ENCODE measurements around the gene PLCD3. TPM values are rescaled to one million over a fixed set of nuclear protein-coding genes. Genes with fewer than 3 reads are reported as not detected.

Gene PLCD3
- total RNA-seq, 1 donor from 2014 or later, result 34.1 TPM

DNA sequence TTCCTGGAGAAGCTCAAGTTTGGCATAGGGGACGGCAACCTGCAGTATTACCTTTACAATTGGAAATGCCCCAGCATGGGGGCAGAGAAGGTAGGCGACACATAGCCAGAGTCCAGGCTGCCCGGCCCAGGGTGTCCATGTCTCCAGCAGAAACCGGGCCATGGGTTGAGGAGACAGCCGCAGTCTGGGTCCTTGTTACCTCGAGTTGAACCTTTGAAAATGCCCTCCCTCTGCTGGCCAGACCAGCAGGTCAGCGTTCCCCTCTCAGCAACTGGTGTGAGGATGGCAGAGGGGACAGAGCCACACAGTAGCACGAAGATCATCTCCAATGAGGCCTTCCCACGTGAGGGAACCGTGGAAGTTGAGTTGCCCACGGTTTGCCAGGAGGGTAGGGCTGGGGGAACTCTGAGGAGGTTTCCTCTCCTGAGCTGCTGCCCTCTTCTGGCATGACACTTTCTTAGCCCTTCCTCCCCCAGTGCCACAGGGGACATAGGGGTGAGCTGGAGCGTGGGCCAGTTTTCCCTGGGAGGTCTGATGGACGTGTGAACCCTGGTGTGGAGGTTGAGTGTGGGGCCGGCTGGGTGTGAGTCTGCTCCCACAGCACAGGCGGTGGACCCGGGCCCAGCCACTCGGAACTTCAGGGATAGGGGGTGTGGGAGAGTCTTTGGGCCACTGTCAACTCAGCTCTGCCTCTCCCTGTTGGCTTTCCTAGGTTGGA, 27.2 kb downstream of the PLCD3 start:
- Histone ChIP-seq H3K27me3 (no peaks in the 10 kb centered on the region), H3K36me3 (peaks cover 4 to 62% of the 10 kb centered on the region in 2 donors), H3K27ac (no peak overlapping the region), H3K9me3 (no peaks in the 10 kb centered on the region), H3K4me1 (peaks cover 25% of the 10 kb centered on the region), H3K4me3 (no peak overlapping the region)
- no peak for DNase-seq (ENCODE audit: extremely low spot score in 2 of 2)
- intact Hi-C loops (cut with DNase I), result loop anchor here (10.0 kb wide), 1 partner anchor 190 kb away; the partner anchor contains the start of gene GFAP
- TF ChIP-seq POLR2A (IDR thresholded peaks at IDR 0.05), result no peak
- TF ChIP-seq CTCF (IDR thresholded peaks at IDR 0.05), result no peak
- TF ChIP-seq POLR2AphosphoS5 (IDR thresholded peaks at IDR 0.05; ENCODE audit: insufficient read depth in 1 of 2, low read depth in 1 of 2), result no peak

DNA sequence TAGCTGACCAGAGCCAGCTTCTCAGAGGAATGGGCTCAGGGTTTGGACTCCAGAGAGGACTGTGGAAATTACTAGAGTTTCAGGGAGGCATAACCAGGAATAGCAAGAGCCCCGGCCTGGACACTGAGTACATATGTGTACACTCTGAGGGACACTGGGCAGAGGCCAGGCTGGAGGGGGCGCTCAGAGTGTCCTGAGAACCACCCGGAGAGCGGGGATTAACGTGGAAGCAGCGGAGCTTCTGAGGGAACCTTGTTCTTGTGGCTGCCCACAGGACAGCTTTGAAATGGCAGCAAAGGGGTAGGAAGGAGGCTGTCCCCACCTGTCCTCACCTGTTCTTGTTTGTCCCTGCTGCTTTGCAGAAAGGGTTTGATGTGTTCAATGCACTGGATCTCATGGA, 27.8 kb downstream of the PLCD3 start:
- H3K4me1 ChIP-seq, result peaks cover 25% of the 10 kb centered on the region
- peaks cover 4 to 67% of the 10 kb centered on the region in 2 donors for H3K36me3 ChIP-seq
- H3K9me3 ChIP-seq, result no peaks in the 10 kb centered on the region
- H3K27ac ChIP-seq, result no peak overlapping the region
- no peak overlapping the region for H3K4me3 ChIP-seq
- DNase-seq (ENCODE audit: extremely low spot score in 2 of 2), result no peak
- no peaks in the 10 kb centered on the region for H3K27me3 ChIP-seq
- TF ChIP-seq POLR2A (IDR thresholded peaks at IDR 0.05) (no peak), CTCF (IDR thresholded peaks at IDR 0.05) (no peak), POLR2AphosphoS5 (IDR thresholded peaks at IDR 0.05; ENCODE audit: insufficient read depth in 1 of 2, low read depth in 1 of 2) (no peak)
- intact Hi-C loops (cut with DNase I), result loop anchor here (10.0 kb wide), 1 partner anchor 190 kb away; the partner anchor contains the start of gene GFAP

GRCh38 chr17:45104029-45104428, 28.3 kb downstream of the PLCD3 start:
- H3K27ac ChIP-seq, result no peak overlapping the region
- TF ChIP-seq POLR2A (IDR thresholded peaks at IDR 0.05) (no peak), CTCF (IDR thresholded peaks at IDR 0.05) (no peak), POLR2AphosphoS5 (IDR thresholded peaks at IDR 0.05; ENCODE audit: insufficient read depth in 1 of 2, low read depth in 1 of 2) (no peak)
- peaks cover 26% of the 10 kb centered on the region for H3K4me1 ChIP-seq
- no peaks in the 10 kb centered on the region for H3K9me3 ChIP-seq
- no peak overlapping the region for H3K4me3 ChIP-seq
- DNase-seq (ENCODE audit: extremely low spot score in 2 of 2), result no peak
- intact Hi-C loops (cut with DNase I), result loop anchor here (10.0 kb wide), 1 partner anchor 189 kb away; the partner anchor contains the start of gene GFAP
- H3K36me3 ChIP-seq, result peaks cover 4 to 71% of the 10 kb centered on the region in 2 donors
- no peaks in the 10 kb centered on the region for H3K27me3 ChIP-seq

DNA sequence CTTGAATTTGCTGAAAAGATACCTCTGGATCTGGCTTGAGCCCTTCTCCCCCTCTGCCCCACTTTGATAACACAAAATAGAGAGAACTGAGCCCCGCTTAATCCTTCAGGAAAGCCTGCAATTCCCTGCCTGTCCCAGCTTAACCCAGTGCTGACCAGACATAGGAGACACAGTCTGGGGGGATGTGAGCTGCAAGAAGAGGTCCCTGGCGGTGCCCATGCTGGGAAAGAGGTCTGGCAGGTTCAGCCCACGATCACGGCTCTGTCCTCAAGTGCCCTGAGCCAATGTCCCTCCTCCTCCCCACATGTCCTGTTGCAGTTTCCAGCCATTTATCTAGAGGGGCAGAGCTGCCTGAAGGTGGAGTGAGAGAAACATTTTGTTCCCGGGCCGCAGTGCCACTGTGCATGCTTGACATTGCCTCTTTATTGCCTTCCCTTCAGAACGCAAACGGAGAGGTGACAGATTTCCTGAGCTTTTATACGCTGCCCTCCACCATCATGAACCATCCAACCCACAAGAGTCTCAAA, 29.0 kb downstream of the PLCD3 start:
- H3K27ac ChIP-seq, result no peak overlapping the region
- H3K4me3 ChIP-seq, result no peak overlapping the region
- peaks cover 4 to 71% of the 10 kb centered on the region in 2 donors for H3K36me3 ChIP-seq
- H3K9me3 ChIP-seq, result no peaks in the 10 kb centered on the region
- intact Hi-C loops (cut with DNase I), result loop anchor here (10.0 kb wide), 1 partner anchor 189 kb away; the partner anchor contains the start of gene GFAP
- H3K27me3 ChIP-seq, result no peaks in the 10 kb centered on the region
- no peak for DNase-seq (ENCODE audit: extremely low spot score in 2 of 2)
- peaks cover 33% of the 10 kb centered on the region for H3K4me1 ChIP-seq
- TF ChIP-seq CTCF (IDR thresholded peaks at IDR 0.05) (no peak), POLR2A (IDR thresholded peaks at IDR 0.05) (no peak), POLR2AphosphoS5 (IDR thresholded peaks at IDR 0.05; ENCODE audit: insufficient read depth in 1 of 2, low read depth in 1 of 2) (no peak)

DNA sequence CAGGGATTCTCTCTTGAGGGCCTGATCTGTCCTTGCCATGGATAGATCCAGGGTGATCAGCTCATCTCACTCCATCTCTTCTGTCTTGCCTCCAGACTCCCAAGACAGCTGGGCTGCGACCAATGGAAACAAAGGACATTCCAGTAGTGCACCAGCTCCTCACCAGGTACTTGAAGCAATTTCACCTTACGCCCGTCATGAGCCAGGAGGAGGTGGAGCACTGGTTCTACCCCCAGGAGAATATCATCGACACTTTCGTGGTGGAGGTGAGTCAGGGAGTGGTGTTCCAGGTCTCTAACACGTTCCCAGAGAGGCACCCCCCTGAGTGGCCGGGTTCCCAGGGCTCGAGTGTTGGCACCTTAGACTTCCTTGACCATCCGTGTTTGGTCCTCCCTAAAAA, 29.5 kb downstream of the PLCD3 start:
- peak overlapping the region; percentile 26 for H3K27ac ChIP-seq
- TF ChIP-seq POLR2A (IDR thresholded peaks at IDR 0.05) (no peak), CTCF (IDR thresholded peaks at IDR 0.05) (no peak), POLR2AphosphoS5 (IDR thresholded peaks at IDR 0.05; ENCODE audit: insufficient read depth in 1 of 2, low read depth in 1 of 2) (no peak)
- no peak overlapping the region for H3K4me3 ChIP-seq
- peaks cover 35% of the 10 kb centered on the region for H3K4me1 ChIP-seq
- no peaks in the 10 kb centered on the region for H3K27me3 ChIP-seq
- no peak for DNase-seq (ENCODE audit: extremely low spot score in 2 of 2)
- no peaks in the 10 kb centered on the region for H3K9me3 ChIP-seq
- intact Hi-C loops (cut with DNase I), result loop anchor here (10.0 kb wide), 1 partner anchor 188 kb away; the partner anchor contains the start of gene GFAP
- H3K36me3 ChIP-seq, result peaks cover 4 to 73% of the 10 kb centered on the region in 2 donors
